Activated T-cell treated with anti-CD3 and anti-CD28 coated beads, Interleukin-2, amount 50 U/mL, for 48 hours (primary cell): ENCODE measurements around the gene SLC8A2.
"Not testable (repeated sequence)": the region's sequence is repeated elsewhere in the genome, so short reads cannot be mapped to it uniquely, and the experiment has no call there.

Source experiments
- DNase-seq, 2 experiments: peaks; one replicate each; pipeline ENCODE4 v3.0.0-alpha.2; 2020

Gene SLC8A2

DNA sequence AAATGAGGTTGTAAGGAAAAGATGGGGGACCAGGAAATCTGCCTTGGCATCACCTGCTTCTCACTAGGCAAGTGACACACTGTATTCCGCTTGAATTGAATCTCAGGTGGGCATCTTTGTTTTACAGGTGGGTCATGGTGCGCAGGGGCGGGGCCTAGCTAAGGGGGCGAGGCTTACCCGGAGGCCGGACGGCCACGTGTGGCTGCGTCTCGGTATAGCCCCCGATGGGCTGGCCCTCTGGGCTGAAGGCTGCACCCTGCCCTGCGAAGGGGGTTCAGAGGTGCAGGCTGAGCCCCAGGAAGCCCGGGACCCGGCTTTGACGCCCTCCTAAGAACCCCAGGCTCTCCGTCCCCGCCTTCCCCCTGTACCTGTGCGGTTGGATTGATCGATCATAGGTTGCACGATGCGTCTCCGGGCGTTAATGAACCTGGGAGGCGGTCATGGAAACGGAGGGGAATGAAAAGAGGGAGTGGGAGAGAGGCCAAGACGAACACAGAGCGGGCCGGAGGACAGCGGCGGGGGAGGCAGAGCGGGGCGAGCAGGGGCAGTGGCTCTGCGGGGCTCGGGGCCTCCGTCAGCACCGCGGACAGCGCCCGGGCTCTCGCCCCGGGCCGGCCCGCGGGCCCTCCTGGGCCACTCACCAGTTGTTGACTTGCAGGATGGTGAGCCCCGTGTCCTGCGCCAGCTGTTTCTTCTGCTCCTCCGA lies 64.8 kb downstream of the SLC8A2 start:
- no peak for DNase-seq

DNA sequence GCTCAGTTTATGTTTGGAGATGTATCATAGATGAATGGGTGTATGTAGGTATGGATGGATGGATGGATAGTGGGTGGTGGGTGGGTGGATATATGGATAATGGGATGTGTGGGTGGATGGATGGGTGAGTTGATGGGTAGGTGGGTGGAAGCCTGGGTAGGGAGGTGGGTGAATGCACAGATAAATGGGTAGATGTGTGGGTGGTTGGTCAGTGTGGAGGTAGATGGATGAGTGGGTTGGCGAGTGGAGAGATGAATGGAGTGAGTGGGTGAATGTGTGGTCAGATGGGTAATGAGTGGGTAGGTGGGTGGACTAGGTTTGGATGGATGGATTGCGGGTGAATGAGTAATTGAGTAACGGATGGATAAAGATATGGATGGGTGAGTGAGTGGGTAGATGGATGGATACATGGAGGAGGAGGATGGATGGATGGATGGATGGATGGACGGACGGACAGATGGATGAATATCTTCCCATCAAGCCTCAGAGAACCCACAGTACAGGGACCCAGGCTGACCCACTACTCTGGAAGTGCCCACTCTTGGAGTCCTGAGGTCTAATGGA lies 65.8 kb downstream of the SLC8A2 start:
- DNase-seq, result no peak

DNA sequence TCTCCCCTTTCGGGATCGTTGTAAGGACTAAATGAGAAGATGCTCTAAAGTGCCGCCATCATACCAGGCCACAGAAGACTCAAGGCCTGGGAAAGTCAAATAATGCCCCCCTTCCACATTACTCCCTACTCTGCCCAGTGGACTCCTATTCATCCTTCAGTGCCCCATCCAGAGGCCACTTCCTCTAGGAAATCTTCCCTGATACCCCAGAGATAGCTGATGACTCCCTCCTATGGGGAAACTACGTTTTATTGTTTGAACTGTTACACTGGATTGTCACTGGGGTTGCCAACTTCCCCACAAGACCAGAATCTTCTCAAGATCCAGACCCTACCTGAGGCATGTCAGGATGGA lies 66.5 kb downstream of the SLC8A2 start:
- DNase-seq, result no peak

- no peak for DNase-seq
These were observed 67.1 kb downstream of the SLC8A2 start for GRCh38 chr19:47404334-47405196.

- no peak for DNase-seq
These were observed 69.2 kb downstream of the SLC8A2 start for GRCh38 chr19:47402504-47402903.

DNA sequence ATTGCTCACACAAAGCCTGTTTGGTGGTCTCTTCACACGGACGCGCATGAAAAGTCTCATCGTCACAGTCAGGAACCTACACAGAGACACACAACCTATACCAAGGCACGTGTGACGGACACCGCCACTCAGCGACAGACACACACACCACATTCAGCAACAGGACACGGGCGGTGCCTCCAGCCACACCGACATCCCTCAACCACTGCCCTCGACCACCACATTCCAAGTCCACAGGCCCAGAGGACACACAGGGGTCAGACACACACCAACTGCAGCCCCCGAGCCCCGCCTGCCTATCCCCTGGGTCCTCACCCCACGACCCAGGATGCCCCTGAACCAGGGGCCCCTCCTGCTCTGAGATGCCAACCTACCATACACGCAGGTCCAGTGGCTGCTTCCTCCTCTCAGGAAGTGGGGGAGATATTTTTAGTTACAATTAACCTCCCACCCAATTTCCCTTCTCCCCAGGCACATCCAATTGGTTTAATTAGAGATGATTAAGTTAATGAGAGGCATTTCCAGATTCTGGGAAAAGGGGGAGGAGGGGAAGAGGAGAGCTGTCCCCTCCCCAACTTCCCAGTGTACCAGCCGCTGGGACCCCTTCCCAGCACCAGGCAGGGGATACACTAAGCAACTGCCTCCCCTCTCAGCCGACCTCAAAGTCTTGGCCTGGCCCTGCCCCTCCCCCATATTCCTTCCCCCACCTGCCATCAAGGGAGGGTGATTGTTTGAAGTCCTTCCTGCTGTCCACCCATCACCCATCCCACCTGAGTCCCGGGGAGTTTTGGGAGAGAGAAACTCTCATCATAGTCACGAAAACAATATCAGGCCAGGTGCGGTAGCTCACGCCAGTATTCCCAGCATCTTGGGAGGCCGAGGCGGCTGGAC lies 72.7 kb downstream of the SLC8A2 start:
- DNase-seq, result no peak

DNA sequence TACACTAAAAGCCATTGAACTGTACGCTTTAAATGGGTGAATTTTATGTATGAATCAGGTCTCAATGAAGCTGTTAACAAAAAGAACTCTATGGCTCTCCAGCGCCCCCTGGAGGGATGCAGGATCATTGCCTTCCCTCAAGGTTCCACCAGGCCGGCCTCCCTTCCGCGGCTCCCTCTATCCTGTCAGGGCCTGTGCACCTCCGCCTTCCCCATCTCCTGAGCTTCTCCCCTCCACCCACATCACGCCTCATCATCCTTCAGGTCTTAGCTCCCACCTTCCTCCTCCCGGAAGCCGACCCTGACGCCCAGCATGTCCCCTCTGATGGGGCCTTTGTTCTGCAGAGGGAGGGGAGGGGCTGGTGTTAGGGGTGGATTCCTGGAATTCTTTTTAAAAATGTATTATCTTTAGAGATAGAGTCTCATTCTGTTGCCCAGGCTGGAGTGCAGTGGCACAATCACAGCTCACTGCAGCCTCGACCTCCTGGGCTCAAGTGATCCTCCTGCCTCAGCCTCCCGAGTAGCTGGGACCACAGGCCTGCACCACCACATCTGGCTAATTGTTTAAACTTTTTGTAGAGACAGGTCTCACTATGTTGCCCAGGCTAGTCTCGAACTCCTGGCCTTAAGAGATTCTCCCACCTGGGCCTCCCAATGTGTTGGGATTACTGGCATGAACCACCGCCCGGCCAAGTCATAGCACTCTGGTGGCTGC lies 80.0 kb downstream of the SLC8A2 start:
- DNase-seq, result peak; percentile 85 to 89

- DNase-seq, result no peak
These were observed 80.9 kb downstream of the SLC8A2 start for GRCh38 chr19:47390533-47391488.

DNA sequence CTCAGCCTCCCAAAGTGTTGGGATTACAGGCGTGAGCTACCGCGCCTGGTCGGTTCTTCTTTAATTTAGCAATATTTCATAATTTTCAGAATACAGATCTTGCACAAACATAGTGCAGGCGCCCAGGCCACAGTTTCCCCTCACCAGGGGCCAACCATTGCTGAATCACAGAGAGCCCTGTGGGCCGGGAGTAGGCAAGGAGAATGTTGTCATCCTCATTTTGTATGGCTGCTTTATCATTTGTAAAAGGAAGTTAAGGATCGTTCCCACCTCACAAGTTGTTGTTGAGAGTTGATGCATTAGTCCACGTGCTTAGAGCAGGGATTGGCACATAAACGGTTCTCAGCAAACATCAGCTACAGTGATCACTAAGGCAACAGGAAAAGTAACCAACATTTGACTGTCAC lies 82.5 kb downstream of the SLC8A2 start:
- DNase-seq, result no peak

DNA sequence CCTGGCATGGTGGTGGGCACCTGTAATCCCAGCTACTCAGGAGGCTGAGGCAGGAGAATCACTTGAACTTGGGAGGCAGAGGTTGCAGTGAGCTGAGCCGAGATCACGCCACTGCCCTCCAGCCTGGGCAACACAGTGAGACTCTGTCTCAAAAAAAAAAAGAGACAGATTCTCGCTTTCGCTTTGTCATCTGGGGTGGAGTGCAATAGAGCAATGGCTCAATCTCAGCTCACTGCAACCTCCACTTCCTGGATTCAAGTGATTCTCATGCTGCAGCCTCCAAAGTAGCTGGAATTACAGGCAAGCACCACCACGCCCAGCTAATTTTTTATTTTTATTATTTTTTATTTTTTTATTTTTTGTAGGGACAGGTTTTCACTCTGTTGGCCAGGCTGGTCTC lies 83.0 kb downstream of the SLC8A2 start:
- not testable (repeated sequence) for DNase-seq

DNA sequence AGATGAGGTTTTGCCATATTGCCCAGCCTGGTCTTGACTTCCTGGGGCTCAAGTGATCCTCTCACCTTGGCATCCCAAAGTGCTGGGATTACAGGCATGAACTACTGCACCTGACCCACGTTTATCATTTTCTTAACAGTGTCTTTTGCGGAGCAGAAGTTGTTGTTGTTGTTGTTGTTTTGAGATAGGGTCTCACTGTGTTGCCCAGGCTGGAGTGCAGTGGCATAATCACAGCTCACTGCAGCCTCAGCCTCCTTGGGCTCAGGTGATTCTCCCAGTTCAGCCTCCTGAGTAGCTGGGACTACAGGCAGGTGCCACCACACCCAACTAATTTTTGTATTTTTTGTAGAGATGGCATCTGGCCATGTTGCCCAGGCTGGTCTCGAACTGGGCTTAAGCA lies 84.1 kb downstream of the SLC8A2 start:
- not testable (repeated sequence) for DNase-seq

- DNase-seq, result not testable (repeated sequence)
These were observed 85.1 kb downstream of the SLC8A2 start for GRCh38 chr19:47386582-47386981.

DNA sequence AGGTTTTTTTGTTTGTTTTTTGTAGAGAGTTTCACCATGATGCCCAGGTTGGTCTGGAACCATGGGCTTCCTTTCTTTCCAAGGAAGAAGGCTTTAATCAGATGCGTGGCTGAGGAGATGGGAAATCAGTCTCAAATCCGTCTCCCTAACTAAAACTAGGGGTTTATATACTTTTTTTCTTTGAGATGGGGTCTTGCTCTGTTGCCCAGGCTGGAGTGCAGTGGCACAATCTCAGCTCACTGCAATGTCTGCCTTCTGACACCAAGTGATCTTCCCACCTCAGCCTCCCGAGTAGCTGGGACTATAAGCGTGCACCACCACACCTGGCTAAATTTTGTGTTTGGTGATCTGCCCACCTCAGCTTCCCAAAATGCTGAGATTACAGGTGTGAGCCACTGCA lies 87.2 kb downstream of the SLC8A2 start:
- not testable (repeated sequence) for DNase-seq

DNA sequence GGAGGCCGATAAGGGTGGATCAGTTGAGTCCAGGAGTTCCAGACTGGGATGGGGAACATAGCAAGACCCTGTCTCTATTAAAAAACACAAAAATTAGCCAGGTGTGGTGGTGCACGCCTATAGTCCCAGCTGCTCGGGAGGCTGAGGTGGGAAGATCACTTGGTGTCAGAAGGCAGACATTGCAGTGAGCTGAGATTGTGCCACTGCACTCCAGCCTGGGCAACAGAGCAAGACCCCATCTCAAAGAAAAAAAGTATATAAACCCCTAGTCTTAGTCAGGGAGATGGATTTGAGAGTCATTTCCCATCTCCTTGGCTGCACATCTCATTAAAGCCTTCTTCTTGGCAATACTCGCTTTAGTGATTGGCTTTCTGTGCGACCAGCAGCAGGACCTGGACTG lies 87.8 kb downstream of the SLC8A2 start:
- DNase-seq, result not testable (repeated sequence)

DNA sequence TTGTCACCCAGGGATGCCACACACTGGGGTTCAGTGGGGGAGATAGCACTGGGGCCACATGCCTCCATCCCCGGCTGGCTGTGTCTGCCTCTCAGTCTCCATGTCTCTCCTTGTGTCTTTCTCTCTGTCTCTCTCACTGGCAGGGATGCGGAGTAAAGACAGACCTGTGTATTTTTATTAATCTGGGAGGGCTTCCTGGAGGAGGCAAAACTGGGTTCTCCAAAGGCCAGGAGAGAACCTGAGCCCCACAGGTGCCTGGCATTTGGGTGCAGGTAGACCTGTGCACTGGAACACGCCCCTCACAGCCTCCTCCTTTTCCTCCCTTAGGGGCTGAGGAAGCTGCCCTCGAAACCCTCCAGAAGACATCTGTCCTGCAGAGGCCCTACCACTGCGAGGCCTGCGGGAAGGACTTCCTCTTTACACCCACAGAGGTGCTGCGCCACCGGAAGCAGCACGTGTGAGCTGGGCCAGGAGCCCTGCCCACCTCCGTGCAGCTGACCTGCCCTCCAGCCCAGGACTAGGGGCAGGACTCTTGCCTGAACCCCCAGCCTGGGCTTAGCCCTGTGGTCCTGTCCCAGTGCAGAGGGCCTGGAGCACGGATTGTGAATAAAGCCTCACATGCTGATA lies 89.9 kb downstream of the SLC8A2 start:
- peak in 1 of 2 experiments; percentile 27 for DNase-seq

DNA sequence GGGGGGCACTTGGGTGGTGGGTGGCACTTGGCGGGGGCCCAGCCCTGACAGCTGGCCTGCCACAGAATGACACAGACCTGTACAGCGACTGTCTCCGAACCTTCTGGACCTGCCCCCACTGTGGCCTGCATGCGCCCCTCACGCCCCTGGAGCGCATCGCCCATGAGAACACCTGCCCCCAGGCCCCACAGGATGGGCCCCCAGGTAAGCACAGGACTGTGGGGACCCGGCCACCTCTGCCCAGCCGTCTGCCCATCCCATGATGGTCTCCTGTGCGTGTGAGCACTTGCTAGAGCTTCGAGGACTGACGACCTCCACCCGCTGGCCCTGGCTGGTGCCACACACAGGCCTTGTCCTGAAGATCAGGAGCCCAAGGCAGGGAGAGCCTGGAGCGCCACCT lies 90.6 kb downstream of the SLC8A2 start:
- no peak for DNase-seq

DNA sequence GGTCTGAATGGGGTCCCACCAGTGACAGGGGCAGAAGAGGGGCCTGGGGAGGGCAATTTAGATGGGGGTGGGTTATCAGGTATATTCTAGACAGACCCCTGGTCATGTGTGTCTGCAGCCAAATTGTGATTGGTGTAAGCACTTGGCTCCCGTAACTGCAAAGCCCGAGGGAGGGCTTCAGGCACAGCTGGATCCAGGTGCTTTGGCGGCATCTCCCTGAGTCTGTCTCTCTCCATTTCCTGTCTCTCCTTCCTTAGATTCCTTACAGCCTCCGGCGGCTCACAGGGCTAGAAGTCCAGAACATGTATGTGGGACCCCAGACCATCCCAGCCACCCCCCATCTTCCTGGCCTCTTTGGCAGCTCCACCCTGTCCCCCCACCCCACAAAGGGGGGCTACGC lies 91.1 kb downstream of the SLC8A2 start:
- DNase-seq, result no peak

- no peak for DNase-seq
These were observed 92.2 kb downstream of the SLC8A2 start for GRCh38 chr19:47379381-47379938.

GRCh38 chr19:47378246-47378645 lies 93.4 kb downstream of the SLC8A2 start:
- no peak for DNase-seq
